ENCODE measurements around the gene RCOR2. TPM values are rescaled to one million over a fixed set of nuclear protein-coding genes. Genes with fewer than 3 reads are reported as not detected.

The RCOR2 gene
- total RNA-seq, 2 experiments from 2014 or later = 2.1 to 2.4 TPM

DNA sequence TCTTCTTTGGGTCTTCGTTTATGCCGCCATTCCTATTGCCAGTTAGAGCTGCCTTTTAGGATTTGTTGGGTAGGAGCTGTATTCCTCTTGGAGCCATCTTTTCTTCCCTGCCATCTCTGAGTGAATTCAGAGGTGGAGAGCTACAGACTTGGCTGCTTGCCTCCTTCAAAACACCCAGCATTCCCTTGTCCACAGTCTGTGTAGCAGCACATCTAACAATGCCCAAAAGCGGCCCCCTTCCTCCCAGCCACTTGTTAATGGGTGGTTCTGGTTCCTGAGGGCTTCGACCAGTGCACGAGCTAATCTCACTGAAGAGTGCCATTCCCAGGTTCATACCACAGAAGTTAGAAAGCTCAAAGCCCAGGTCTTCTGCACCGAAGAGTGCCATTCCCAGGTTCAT is 40.3 kb downstream of the RCOR2 start:
- Histone ChIP-seq H3K9me3 (ENCODE audit: low read length) (no peaks in the 10 kb centered on the region), H4K20me1 (ENCODE audit: insufficient read depth, low read length) (peaks cover 9% of the 10 kb centered on the region; the same call in 1 of the 2 replicates), H3K4me2 (ENCODE audit: low read length) (no peak overlapping the region), H3K27ac (ENCODE audit: low read depth, low read length, poor library complexity, severe bottlenecking) (no peak overlapping the region), H2AFZ (ENCODE audit: low read length) (no peak overlapping the region), H3K9me2 (ENCODE audit: insufficient read depth, low read length) (no peaks in the 10 kb centered on the region), H3K4me1 (ENCODE audit: insufficient read depth, low read length, poor library complexity, severe bottlenecking) (no peaks in the 10 kb centered on the region), H3K4me3 (ENCODE audit: low read depth, low read length, poor library complexity, severe bottlenecking) (no peak overlapping the region), H3K36me3 (ENCODE audit: insufficient read depth, low read length) (peaks cover 64% of the 10 kb centered on the region), H3K79me2 (ENCODE audit: insufficient read depth, low read depth, low read length) (peaks cover 65% of the 10 kb centered on the region)
- DNase-seq (ENCODE audit: low spot score) = no peak
- intact Hi-C loops (cut with micrococcal nuclease; ENCODE audit: unreplicated experiment) = no loop called here
- TF ChIP-seq, protein P1, sequence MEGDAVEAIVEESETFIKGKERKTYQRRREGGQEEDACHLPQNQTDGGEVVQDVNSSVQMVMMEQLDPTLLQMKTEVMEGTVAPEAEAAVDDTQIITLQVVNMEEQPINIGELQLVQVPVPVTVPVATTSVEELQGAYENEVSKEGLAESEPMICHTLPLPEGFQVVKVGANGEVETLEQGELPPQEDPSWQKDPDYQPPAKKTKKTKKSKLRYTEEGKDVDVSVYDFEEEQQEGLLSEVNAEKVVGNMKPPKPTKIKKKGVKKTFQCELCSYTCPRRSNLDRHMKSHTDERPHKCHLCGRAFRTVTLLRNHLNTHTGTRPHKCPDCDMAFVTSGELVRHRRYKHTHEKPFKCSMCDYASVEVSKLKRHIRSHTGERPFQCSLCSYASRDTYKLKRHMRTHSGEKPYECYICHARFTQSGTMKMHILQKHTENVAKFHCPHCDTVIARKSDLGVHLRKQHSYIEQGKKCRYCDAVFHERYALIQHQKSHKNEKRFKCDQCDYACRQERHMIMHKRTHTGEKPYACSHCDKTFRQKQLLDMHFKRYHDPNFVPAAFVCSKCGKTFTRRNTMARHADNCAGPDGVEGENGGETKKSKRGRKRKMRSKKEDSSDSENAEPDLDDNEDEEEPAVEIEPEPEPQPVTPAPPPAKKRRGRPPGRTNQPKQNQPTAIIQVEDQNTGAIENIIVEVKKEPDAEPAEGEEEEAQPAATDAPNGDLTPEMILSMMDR (conservative IDR thresholded peaks at IDR 0.05; ENCODE audit: low read length) = no peak
- TF ChIP-seq EZH2phosphoT487 (IDR thresholded peaks at IDR 0.05; ENCODE audit: borderline replicate concordance, low read depth, low read length) = no peak
- no TSS peak for BruUV-seq (replicated peaks)
- POLR2A ChIA-PET = interaction anchor here (0.6 to 1.3 kb wide), 6 partner anchors 9 to 38 kb away, joined by 3 to 6 read pairs (median 3); partner anchors contain the start of gene MARK2
- CTCF ChIA-PET (ENCODE audit: unreplicated experiment) = no interaction called here

DNA sequence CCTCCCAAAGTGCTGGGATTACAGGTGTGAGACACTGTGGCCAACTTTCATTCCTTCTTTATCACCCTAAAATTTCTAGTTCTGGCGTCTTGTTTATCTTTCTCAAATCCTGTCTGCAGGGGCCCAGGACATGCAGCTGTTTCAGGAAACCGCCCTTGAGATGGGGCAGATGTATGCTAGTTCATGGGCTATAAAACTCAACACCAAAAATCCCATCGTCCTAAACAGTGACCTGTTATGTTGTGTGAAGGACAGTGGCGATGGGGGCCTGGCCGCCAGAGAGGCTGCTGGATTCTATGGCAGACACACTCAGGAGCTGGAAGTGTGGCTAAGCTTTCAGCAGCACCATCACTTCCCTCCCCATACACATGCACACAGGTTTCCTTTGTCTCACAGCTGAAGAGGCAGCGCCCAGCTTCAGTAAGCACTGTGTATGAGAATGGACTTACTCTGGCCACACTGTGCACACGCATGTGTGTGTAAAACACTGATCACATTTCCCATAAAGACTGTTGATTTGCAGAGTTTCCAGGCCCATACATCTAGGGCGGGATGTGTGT is 41.4 kb downstream of the RCOR2 start:
- peaks cover 65% of the 10 kb centered on the region for H3K36me3 ChIP-seq (ENCODE audit: insufficient read depth, low read length)
- ChIA-PET CTCF (ENCODE audit: unreplicated experiment) (interaction anchor here (0.6 kb wide), 2 partner anchors 63 to 69 kb away, joined by 3 read pairs; partner anchors contain the start of gene NAA40), POLR2A (interaction anchor here (1.0 to 1.3 kb wide), 3 partner anchors 9 to 37 kb away, joined by 3 to 6 read pairs (median 6); partner anchors contain the start of gene MARK2)
- no TSS peak for BruUV-seq (replicated peaks)
- peaks cover 9% of the 10 kb centered on the region; the same call in 1 of the 2 replicates for H4K20me1 ChIP-seq (ENCODE audit: insufficient read depth, low read length)
- H3K4me1 ChIP-seq (ENCODE audit: insufficient read depth, low read length, poor library complexity, severe bottlenecking) = no peaks in the 10 kb centered on the region
- no peaks in the 10 kb centered on the region for H3K9me3 ChIP-seq (ENCODE audit: low read length)
- DNase-seq (ENCODE audit: low spot score) = no peak
- H3K4me3 ChIP-seq (ENCODE audit: low read depth, low read length, poor library complexity, severe bottlenecking) = no peak overlapping the region
- H3K27ac ChIP-seq (ENCODE audit: low read depth, low read length, poor library complexity, severe bottlenecking) = no peak overlapping the region
- intact Hi-C loops (cut with micrococcal nuclease; ENCODE audit: unreplicated experiment) = no loop called here
- TF ChIP-seq EZH2phosphoT487 (IDR thresholded peaks at IDR 0.05; ENCODE audit: borderline replicate concordance, low read depth, low read length) = no peak
- TF ChIP-seq, protein P1 (conservative IDR thresholded peaks at IDR 0.05; ENCODE audit: low read length) = no peak
- no peaks in the 10 kb centered on the region for H3K9me2 ChIP-seq (ENCODE audit: insufficient read depth, low read length)
- no peak overlapping the region for H2AFZ ChIP-seq (ENCODE audit: low read length)
- peaks cover 67% of the 10 kb centered on the region for H3K79me2 ChIP-seq (ENCODE audit: insufficient read depth, low read depth, low read length)
- no peak overlapping the region for H3K4me2 ChIP-seq (ENCODE audit: low read length)

DNA sequence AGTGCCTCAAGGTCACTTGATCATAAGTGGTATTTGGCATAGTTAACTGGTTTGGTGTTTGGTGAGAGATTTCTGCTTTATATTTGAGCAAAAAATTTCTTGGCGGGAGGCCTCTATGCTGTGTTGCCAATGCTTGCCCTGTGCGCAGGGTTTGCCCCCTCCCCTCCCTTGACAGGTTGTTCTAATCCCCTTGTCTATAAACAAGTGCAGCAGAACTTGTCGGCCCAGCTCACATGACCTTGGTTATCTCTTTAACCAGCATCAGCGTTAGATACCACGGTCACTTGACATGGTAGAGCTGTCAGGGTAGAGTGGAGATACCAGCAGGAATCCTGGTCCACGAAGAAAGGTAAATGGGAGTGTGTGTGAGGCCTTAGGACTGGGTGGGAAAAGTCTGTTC is 42.5 kb downstream of the RCOR2 start:
- Histone ChIP-seq H3K4me2 (ENCODE audit: low read length) (no peak overlapping the region), H3K4me1 (ENCODE audit: insufficient read depth, low read length, poor library complexity, severe bottlenecking) (no peaks in the 10 kb centered on the region), H3K9me2 (ENCODE audit: insufficient read depth, low read length) (no peaks in the 10 kb centered on the region), H2AFZ (ENCODE audit: low read length) (no peak overlapping the region), H4K20me1 (ENCODE audit: insufficient read depth, low read length) (peaks cover 8% of the 10 kb centered on the region; the same call in 1 of the 2 replicates), H3K27ac (ENCODE audit: low read depth, low read length, poor library complexity, severe bottlenecking) (no peak overlapping the region), H3K36me3 (ENCODE audit: insufficient read depth, low read length) (peaks cover 73% of the 10 kb centered on the region), H3K79me2 (ENCODE audit: insufficient read depth, low read depth, low read length) (peaks cover 67% of the 10 kb centered on the region), H3K4me3 (ENCODE audit: low read depth, low read length, poor library complexity, severe bottlenecking) (no peak overlapping the region), H3K9me3 (ENCODE audit: low read length) (no peaks in the 10 kb centered on the region)
- DNase-seq (ENCODE audit: low spot score) = no peak
- no peak for TF ChIP-seq EZH2phosphoT487 (IDR thresholded peaks at IDR 0.05; ENCODE audit: borderline replicate concordance, low read depth, low read length)
- TF ChIP-seq, protein P1 (conservative IDR thresholded peaks at IDR 0.05; ENCODE audit: low read length) = no peak
- CTCF ChIA-PET (ENCODE audit: unreplicated experiment) = no interaction called here
- no TSS peak for BruUV-seq (replicated peaks)
- intact Hi-C loops (cut with micrococcal nuclease; ENCODE audit: unreplicated experiment) = no loop called here
- POLR2A ChIA-PET = interaction anchor here (0.6 kb wide), 1 partner anchor 31 kb away, joined by 3 read pairs; no protein-coding TSS in a partner anchor
